Aorta (tissue), 5 donors: ENCODE measurements around the gene NTMT2. TPM values are rescaled to one million over a fixed set of nuclear protein-coding genes. Genes with fewer than 3 reads are reported as not detected.

Source experiments
- ATAC-seq: fragments of 200-7000 bp; cut with Tn5 transposase; one replicate; pipeline ENCODE4 v1.9.1; 2022; ENCODE audit warnings: moderate library complexity; ENCODE audit not compliant: low FRiP score
- DNase-seq, 2 donors: peaks; one replicate each; pipeline ENCODE4 v3.0.0-alpha.2; 2020
- H3K27ac ChIP-seq, 2 donors: one replicate each; pipeline ENCODE4 v1.5.1; 2013; ENCODE audit warnings: low read length in 2 of 2, mild to moderate bottlenecking in 2 of 2, moderate library complexity in 2 of 2, control low read depth in 1 of 2, inconsistent platforms in 1 of 2, low read depth in 1 of 2
- H3K27me3 ChIP-seq, 2 donors: one replicate each; pipeline ENCODE4 v1.6.1; 2013; ENCODE audit warnings: control low read depth in 1 of 2, low read length in 1 of 2, mild to moderate bottlenecking in 1 of 2, moderate library complexity in 1 of 2; ENCODE audit not compliant: insufficient read depth in 2 of 2, control insufficient read depth in 1 of 2
- H3K36me3 ChIP-seq, 2 donors: one replicate each; pipeline ENCODE4 v1.6.1; 2013; ENCODE audit warnings: control low read depth in 1 of 2, low read length in 1 of 2, mild to moderate bottlenecking in 1 of 2; ENCODE audit not compliant: insufficient read depth in 2 of 2, control insufficient read depth in 1 of 2
- H3K4me1 ChIP-seq, 2 donors: one replicate each; pipeline ENCODE4 v1.6.1; 2013; ENCODE audit warnings: low read length in 2 of 2, control low read depth in 1 of 2, mild to moderate bottlenecking in 1 of 2, moderate library complexity in 1 of 2; ENCODE audit not compliant: insufficient read depth in 2 of 2, control insufficient read depth in 1 of 2
- H3K4me3 ChIP-seq, 2 donors: one replicate each; pipeline ENCODE4 v1.5.1; 2013; ENCODE audit warnings: low read length in 2 of 2, control low read depth in 1 of 2, mild to moderate bottlenecking in 1 of 2
- H3K9me3 ChIP-seq: one replicate; pipeline ENCODE4 v1.6.1; 2013; ENCODE audit warnings: mild to moderate bottlenecking, low read length; ENCODE audit not compliant: control insufficient read depth
- WGBS, 2 donors: extraction: QIAGEN DNeasy Blood & Tissue Kit; methylation state at CpG; one replicate each; pipeline ENCODE4 v1.1.7; 2013; 5-methylcytosine and 5-hydroxymethylcytosine counted together
- intact Hi-C, 2 donors: fragments of 100-400 bp; cut with DNase I; formaldehyde crosslinking; loops; one replicate each; pipeline versions ENCODE4 v1.14.2 to v1.15.0; 2022
- polyA plus RNA-seq, 2 donors: library from polyadenylated mRNA; stranded (reverse); fragments of 200-250 nt; gene quantifications; one replicate each; pipeline ENCODE4 v1.2.3, GENCODE V29; 2013
- total RNA-seq, 2 donors: library from RNA; stranded (reverse); fragmentation: NEBNext Ultra II Directional; extraction: Animal tissue kit (Norgen Biotek cat#: 25700); gene quantifications; one replicate each; pipeline ENCODE4 v1.2.1, GENCODE V29; 2021
- donor health status: healthy with polysubstance abuse.
- donor health status: Bipolar disorder and iron deficiency.
- donor health status: DM: no; HTN: no; CAD: no.
- donor health status: DM: no; HTN: no; CAD: no.
- donor health status: DM: yes; HTN: yes; CAD: no.

NTMT2 gene
- total and polyA plus RNA-seq, 4 donors = not detected

DNA sequence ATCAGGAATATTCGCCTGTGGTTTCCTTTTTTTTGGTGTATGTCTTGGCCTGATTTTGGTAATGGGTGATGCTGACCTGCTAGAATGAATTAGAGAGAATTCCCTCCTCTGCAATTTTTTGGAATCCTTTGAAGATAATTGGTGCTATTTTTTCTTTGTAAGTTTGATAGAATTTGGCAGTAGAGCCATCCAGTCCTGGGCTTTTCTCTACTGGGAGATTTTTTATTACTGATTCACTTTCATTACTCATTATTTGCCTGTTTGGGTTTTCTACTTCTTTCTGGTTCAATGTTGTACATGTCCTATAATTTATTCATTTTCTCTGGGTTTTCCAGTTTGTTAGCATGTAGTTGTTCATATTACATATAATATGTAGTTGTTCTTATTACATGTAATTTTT, 48.7 kb downstream of the NTMT2 start:
- Histone ChIP-seq H3K4me1 (peaks cover 0 to 3% of the 10 kb centered on the region in 2 donors), H3K36me3 (no peaks in the 10 kb centered on the region), H3K27me3 (no peaks in the 10 kb centered on the region), H3K4me3 (no peak overlapping the region), H3K27ac (no peak overlapping the region), H3K9me3 (no peaks in the 10 kb centered on the region)
- DNase-seq (no peak), ATAC-seq (no peak)
- 3 to 13% methylated on average over 1 of the region's 1 CpG for WGBS, 2 donors
- intact Hi-C loops = no loop called here

DNA sequence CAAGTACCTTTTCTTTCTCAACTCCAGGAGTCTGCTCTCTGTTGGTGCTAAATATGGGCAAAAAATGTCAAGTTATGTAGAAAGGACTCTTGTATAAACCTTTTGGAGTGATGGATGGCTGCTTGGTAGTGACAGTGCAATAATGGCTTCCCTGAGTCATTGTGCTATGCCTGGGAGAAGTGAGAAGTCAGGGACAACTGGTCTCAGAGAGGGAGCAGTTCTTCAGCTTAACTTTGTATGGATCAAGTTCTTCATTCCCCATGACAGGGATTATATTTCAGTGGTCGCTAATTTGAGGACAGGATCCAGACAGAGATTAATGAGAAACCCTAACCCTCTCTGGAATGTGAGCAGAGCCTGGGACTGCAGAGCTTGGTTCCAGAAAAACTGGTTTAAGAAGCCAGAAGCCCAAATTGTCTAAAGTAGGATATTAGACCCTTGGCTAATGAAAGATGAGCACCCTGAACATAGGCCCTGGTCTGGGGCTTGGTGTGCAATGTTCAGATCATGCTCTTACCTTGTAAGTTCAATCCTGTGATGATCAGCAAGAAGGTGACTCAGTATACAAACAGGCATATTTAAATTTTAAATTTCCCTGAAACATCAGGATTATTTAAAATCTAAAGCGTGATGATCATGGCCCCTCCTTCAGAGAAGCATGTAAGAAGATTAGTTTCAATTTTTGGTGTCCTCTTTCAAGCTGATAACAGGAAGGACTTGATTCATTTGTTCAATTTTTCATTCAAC, 50.9 kb downstream of the NTMT2 start:
- H3K36me3 ChIP-seq = no peaks in the 10 kb centered on the region
- H3K9me3 ChIP-seq = no peaks in the 10 kb centered on the region
- H3K4me3 ChIP-seq = no peak overlapping the region
- no peaks in the 10 kb centered on the region for H3K27me3 ChIP-seq
- peaks cover 0 to 5% of the 10 kb centered on the region in 2 donors for H3K4me1 ChIP-seq
- 49 to 53% methylated on average over 2 of the region's 2 CpGs for WGBS, 2 donors
- ATAC-seq = no peak
- peak overlapping the region in 1 of 2 donors; percentile 67 for H3K27ac ChIP-seq
- intact Hi-C loops = no loop called here
- DNase-seq = no peak

DNA sequence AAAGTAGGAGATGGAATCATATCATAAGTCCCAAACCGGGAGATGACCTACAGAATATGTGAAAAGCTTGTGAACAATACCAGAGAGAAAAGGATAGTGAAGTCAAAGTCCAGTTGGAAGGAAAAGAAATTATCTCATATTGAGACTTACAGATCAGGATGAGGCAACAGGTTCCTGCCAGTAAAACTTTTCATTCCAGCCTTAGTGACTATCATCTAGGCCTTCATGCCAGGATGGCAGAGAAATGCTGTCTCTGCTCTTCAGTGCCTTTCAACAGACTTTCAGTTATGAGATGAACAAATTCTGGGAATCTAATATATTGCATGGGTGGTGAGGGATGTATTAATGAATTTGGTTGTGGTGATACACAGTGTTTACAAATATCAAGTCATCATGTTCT, 52.3 kb downstream of the NTMT2 start:
- ATAC-seq (no peak), DNase-seq (no peak)
- no peak overlapping the region for H3K4me3 ChIP-seq
- intact Hi-C loops = no loop called here
- H3K27me3 ChIP-seq = no peaks in the 10 kb centered on the region
- 97 to 100% methylated on average over 1 of the region's 1 CpG for WGBS, 2 donors
- H3K36me3 ChIP-seq = no peaks in the 10 kb centered on the region
- no peaks in the 10 kb centered on the region for H3K9me3 ChIP-seq
- H3K27ac ChIP-seq = no peak overlapping the region
- H3K4me1 ChIP-seq = peaks cover 0 to 5% of the 10 kb centered on the region in 2 donors

DNA sequence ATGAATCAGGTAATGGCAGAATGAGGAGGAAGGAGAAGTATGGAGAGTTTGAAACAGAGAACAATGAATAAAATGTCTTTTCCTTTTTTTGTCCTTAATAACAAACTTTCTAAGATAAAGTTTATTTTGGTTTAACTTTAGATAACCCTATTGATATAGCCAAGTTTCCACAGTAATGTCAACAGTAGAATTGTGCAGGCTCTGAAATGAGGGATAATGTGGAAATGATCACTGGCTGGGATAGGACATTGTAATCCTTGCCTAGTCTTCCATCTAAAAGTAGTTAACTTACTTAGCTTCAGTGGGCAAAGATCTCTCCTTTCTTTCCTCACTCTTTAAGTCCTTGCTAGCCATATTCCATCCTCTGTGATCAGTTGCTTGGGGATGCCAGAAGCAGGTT, 52.8 kb downstream of the NTMT2 start:
- peaks cover 0 to 5% of the 10 kb centered on the region in 2 donors for H3K4me1 ChIP-seq
- intact Hi-C loops = no loop called here
- H3K4me3 ChIP-seq = no peak overlapping the region
- DNase-seq = no peak
- no peaks in the 10 kb centered on the region for H3K9me3 ChIP-seq
- H3K36me3 ChIP-seq = no peaks in the 10 kb centered on the region
- H3K27ac ChIP-seq = no peak overlapping the region
- H3K27me3 ChIP-seq = no peaks in the 10 kb centered on the region
- ATAC-seq = no peak

- Histone ChIP-seq H3K9me3 (no peaks in the 10 kb centered on the region), H3K4me3 (no peak overlapping the region), H3K36me3 (no peaks in the 10 kb centered on the region), H3K4me1 (peaks cover 0 to 5% of the 10 kb centered on the region in 2 donors), H3K27me3 (no peaks in the 10 kb centered on the region), H3K27ac (no peak overlapping the region)
- intact Hi-C loops = no loop called here
- ATAC-seq (no peak), DNase-seq (no peak)
These were observed 54.4 kb downstream of the NTMT2 start for GRCh38 chr1:170200161-170200560.

DNA sequence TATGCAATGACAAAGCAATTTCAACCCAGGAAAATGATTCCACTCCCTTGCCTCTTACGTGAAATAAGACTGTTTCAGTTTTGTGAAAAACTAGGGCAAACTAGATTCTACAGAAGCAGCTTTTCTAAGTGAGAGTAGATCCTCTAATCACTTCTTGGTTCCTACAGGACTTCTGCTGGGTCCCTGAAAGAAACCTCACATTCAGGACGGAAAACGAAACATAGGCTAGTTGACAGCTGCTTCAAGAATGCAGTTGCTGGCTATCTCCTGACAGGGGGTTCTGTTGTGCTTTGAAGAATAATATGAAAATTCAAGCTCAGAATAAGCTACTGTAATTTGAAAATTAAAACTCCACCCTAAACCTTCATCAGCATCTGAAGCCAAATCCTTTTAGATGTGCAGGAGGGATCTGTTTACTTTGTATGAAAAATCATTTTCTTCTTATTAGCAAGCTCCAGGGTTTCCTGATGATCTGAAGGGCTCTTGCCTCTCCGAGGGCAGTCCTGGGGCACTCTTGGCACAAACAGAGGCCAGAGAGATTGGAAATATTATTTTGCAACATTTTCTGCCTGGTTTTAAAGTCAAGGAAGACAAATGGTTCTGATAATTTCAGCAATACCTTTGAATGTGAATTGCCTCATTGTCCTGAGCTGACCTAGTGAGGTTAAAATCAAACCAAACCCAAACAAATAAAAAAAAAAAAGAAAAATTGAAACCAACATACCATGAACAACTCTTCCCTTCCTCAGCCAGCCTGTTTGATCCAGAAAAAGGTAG, 55.0 kb downstream of the NTMT2 start:
- Histone ChIP-seq H3K4me1 (peaks cover 0 to 5% of the 10 kb centered on the region in 2 donors), H3K27me3 (no peaks in the 10 kb centered on the region), H3K4me3 (no peak overlapping the region), H3K27ac (no peak overlapping the region), H3K9me3 (no peaks in the 10 kb centered on the region), H3K36me3 (no peaks in the 10 kb centered on the region)
- intact Hi-C loops = no loop called here
- ATAC-seq = no peak
- 13 to 27% methylated on average over 4 of the region's 4 CpGs for WGBS, 2 donors
- DNase-seq = no peak

- Histone ChIP-seq H3K4me1 (peaks cover 0 to 5% of the 10 kb centered on the region in 2 donors), H3K27ac (no peak overlapping the region), H3K9me3 (no peaks in the 10 kb centered on the region), H3K36me3 (no peaks in the 10 kb centered on the region), H3K4me3 (no peak overlapping the region), H3K27me3 (no peaks in the 10 kb centered on the region)
- ATAC-seq (no peak), DNase-seq (no peak)
- intact Hi-C loops = no loop called here
These were observed 57.9 kb downstream of the NTMT2 start for GRCh38 chr1:170203693-170204092.

GRCh38 chr1:170204121-170204520, 58.4 kb downstream of the NTMT2 start:
- Histone ChIP-seq H3K9me3 (no peaks in the 10 kb centered on the region), H3K4me1 (peaks cover 0 to 2% of the 10 kb centered on the region in 2 donors), H3K4me3 (no peak overlapping the region), H3K27ac (no peak overlapping the region), H3K27me3 (no peaks in the 10 kb centered on the region), H3K36me3 (no peaks in the 10 kb centered on the region)
- ATAC-seq (no peak), DNase-seq (no peak)
- intact Hi-C loops = no loop called here
- WGBS, 2 donors = 81 to 82% methylated on average over 3 of the region's 3 CpGs

DNA sequence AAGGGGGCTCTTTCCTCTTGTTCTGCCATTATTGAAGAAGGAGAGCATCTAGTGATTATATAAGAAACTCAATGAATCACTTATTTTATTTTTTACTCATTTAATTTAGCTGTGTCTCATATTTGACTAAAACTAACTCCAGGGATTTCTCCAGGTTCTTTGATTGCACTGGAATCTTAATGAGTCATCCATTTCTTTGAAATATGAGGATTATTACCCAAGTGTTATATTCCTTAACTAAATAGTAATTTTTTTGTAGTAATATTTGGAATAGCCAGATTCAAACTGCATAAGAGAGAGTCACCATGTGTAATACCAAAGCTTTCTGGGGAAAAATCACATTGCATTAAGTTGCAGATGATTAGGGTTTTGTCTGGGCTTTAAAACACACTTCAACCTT, 59.5 kb downstream of the NTMT2 start:
- Histone ChIP-seq H3K36me3 (no peaks in the 10 kb centered on the region), H3K4me3 (no peak overlapping the region), H3K4me1 (no peaks in the 10 kb centered on the region), H3K27me3 (no peaks in the 10 kb centered on the region), H3K27ac (no peak overlapping the region), H3K9me3 (no peaks in the 10 kb centered on the region)
- ATAC-seq = no peak
- intact Hi-C loops = no loop called here
- no peak for DNase-seq
